Trophoblast cell (in vitro differentiated cells and primary cell): ENCODE measurements around the gene PNPO.
A peak's percentile ranks its signal among the peaks of the same experiment; 100 is the strongest.

ENCODE experiments used
- DNase-seq, 2 donors: peaks; one replicate each; pipeline ENCODE4 v3.0.0-alpha.2; 2016
- H2AFZ ChIP-seq: 2 replicates; pipeline ENCODE4 v1.6.1; 2013; ENCODE audit warnings: low read length, moderate library complexity, mild to moderate bottlenecking; ENCODE audit not compliant: insufficient read depth, poor library complexity
- H2AK5ac ChIP-seq: 2 replicates; pipeline ENCODE4 v1.6.1; 2013; ENCODE audit warnings: mild to moderate bottlenecking, low read length
- H2BK120ac ChIP-seq: 2 replicates; pipeline ENCODE4 v1.6.1; 2013; ENCODE audit warnings: low read length, mild to moderate bottlenecking, moderate library complexity; ENCODE audit not compliant: insufficient read depth, poor library complexity
- H2BK12ac ChIP-seq: 2 replicates; pipeline ENCODE4 v1.6.1; 2013; ENCODE audit warnings: mild to moderate bottlenecking, low read length, moderate library complexity
- H2BK5ac ChIP-seq: 2 replicates; pipeline ENCODE4 v1.6.1; 2013; ENCODE audit warnings: low read length, low read depth, moderate library complexity, mild to moderate bottlenecking; ENCODE audit not compliant: poor library complexity
- H3K14ac ChIP-seq: 2 replicates; pipeline ENCODE4 v1.6.1; 2013; ENCODE audit warnings: mild to moderate bottlenecking, low read length
- H3K18ac ChIP-seq: 2 replicates; pipeline ENCODE4 v1.6.1; 2013; ENCODE audit warnings: mild to moderate bottlenecking, low read length
- H3K23ac ChIP-seq: 2 replicates; pipeline ENCODE4 v1.6.1; 2013; ENCODE audit warnings: low read length
- H3K27ac ChIP-seq: 2 replicates; pipeline ENCODE4 v1.5.1; 2013; ENCODE audit warnings: low read depth, mild to moderate bottlenecking, inconsistent platforms, low read length, moderate library complexity
- H3K27me3 ChIP-seq: 2 replicates; pipeline ENCODE4 v1.6.1; 2013; ENCODE audit warnings: inconsistent platforms, mild to moderate bottlenecking, low read length, moderate library complexity; ENCODE audit not compliant: insufficient read depth
- H3K36me3 ChIP-seq, 2 experiments: 1 replicate in 1 of 2; 2 replicates in 1 of 2; pipeline ENCODE4 v1.6.1; 2013; ENCODE audit warnings: low read length in 2 of 2, mild to moderate bottlenecking in 2 of 2, moderate library complexity in 1 of 2; ENCODE audit not compliant: insufficient read depth in 2 of 2, control insufficient read depth in 1 of 2
- H3K4ac ChIP-seq: 2 replicates; pipeline ENCODE4 v1.6.1; 2013; ENCODE audit warnings: low read depth, mild to moderate bottlenecking, low read length, moderate library complexity
- H3K4me1 ChIP-seq, 2 experiments: 1 replicate in 1 of 2; 2 replicates in 1 of 2; pipeline ENCODE4 v1.6.1; 2013; ENCODE audit warnings: low read length in 2 of 2, mild to moderate bottlenecking in 2 of 2, moderate library complexity in 1 of 2; ENCODE audit not compliant: insufficient read depth in 2 of 2, control insufficient read depth in 1 of 2
- H3K4me2 ChIP-seq: 2 replicates; pipeline ENCODE4 v1.6.1; 2013; ENCODE audit warnings: inconsistent platforms, mild to moderate bottlenecking, low read length, moderate library complexity
- H3K4me3 ChIP-seq: 2 replicates; pipeline ENCODE4 v1.5.1; 2013; ENCODE audit warnings: mild to moderate bottlenecking, low read depth, low read length, inconsistent platforms
- H3K79me1 ChIP-seq: one replicate; pipeline ENCODE4 v1.6.1; 2013; ENCODE audit warnings: low read length
- H3K79me2 ChIP-seq: 2 replicates; pipeline ENCODE4 v1.6.1; 2013; ENCODE audit warnings: low read length, mild to moderate bottlenecking; ENCODE audit not compliant: control insufficient read depth, insufficient read depth, poor library complexity
- H3K9ac ChIP-seq: 2 replicates; pipeline ENCODE4 v1.6.1; 2013; ENCODE audit warnings: mild to moderate bottlenecking, low read length
- H3K9me3 ChIP-seq: 2 replicates; pipeline ENCODE4 v1.6.1; 2013; ENCODE audit warnings: low read depth, mild to moderate bottlenecking, control low read depth, inconsistent platforms, low read length; ENCODE audit not compliant: insufficient read depth
- H4K12ac ChIP-seq: 2 replicates; pipeline ENCODE4 v1.6.1; 2013; ENCODE audit warnings: low read depth, mild to moderate bottlenecking, low read length, moderate library complexity
- H4K8ac ChIP-seq: 2 replicates; pipeline ENCODE4 v1.6.1; 2013; ENCODE audit warnings: low read depth, mild to moderate bottlenecking, low read length, moderate library complexity
- H4K91ac ChIP-seq: one replicate; pipeline ENCODE4 v1.6.1; 2013; ENCODE audit warnings: low read depth, mild to moderate bottlenecking, low read length, moderate library complexity
- WGBS: extraction: QIAGEN DNeasy Blood & Tissue Kit; methylation state at CpG from one replicate; pipeline ENCODE4 v1.1.7; 2013; ENCODE audit warnings: missing lambda C conversion rate; ENCODE audit not compliant: insufficient read length, insufficient coverage; ENCODE audit errors: extremely low coverage; 5-methylcytosine and 5-hydroxymethylcytosine counted together

The PNPO gene

GRCh38 chr17:47966079-47966519, 24.7 kb downstream of the PNPO start:
- H3K27me3 ChIP-seq, result no peaks in the 10 kb centered on the region
- DNase-seq, result no peak
- H3K27ac ChIP-seq, result no peak overlapping the region
- no peaks in the 10 kb centered on the region for H3K9me3 ChIP-seq
- H3K23ac ChIP-seq, result no peak overlapping the region
- H2BK12ac ChIP-seq, result no peak overlapping the region
- no peak overlapping the region for H2AFZ ChIP-seq
- peaks cover 7 to 9% of the 10 kb centered on the region in 2 experiments for H3K4me1 ChIP-seq
- no peak overlapping the region for H3K9ac ChIP-seq
- H3K4ac ChIP-seq, result no peak overlapping the region
- H3K4me3 ChIP-seq, result no peak overlapping the region
- no CpG with 5 or more reads among the region's 1 CpG for WGBS
- H4K8ac ChIP-seq, result no peak overlapping the region
- no peak overlapping the region for H4K91ac ChIP-seq
- H2BK5ac ChIP-seq, result no peak overlapping the region
- no peak overlapping the region for H2BK120ac ChIP-seq
- H3K79me2 ChIP-seq, result peaks cover under 1% of the 10 kb centered on the region
- H3K14ac ChIP-seq, result no peak overlapping the region
- H3K4me2 ChIP-seq, result no peak overlapping the region
- no peak overlapping the region for H4K12ac ChIP-seq
- no peak overlapping the region for H3K18ac ChIP-seq
- H2AK5ac ChIP-seq, result no peak overlapping the region
- H3K79me1 ChIP-seq, result peaks cover 2% of the 10 kb centered on the region
- H3K36me3 ChIP-seq, result no peaks in the 10 kb centered on the region

GRCh38 chr17:47967607-47968252, 26.4 kb downstream of the PNPO start:
- no peak overlapping the region for H2AFZ ChIP-seq
- H3K79me2 ChIP-seq, result peaks cover 4% of the 10 kb centered on the region
- H4K91ac ChIP-seq, result peak overlapping the region; percentile 15
- DNase-seq, result peak; percentile 16 to 78
- H2BK12ac ChIP-seq, result peak overlapping the region; percentile 6
- H3K4ac ChIP-seq, result no peak overlapping the region
- no peak overlapping the region for H3K9ac ChIP-seq
- no peak overlapping the region for H4K8ac ChIP-seq
- H3K23ac ChIP-seq, result no peak overlapping the region
- H3K79me1 ChIP-seq, result peaks cover 4% of the 10 kb centered on the region
- H4K12ac ChIP-seq, result no peak overlapping the region
- H3K9me3 ChIP-seq, result no peaks in the 10 kb centered on the region
- H3K36me3 ChIP-seq, result no peaks in the 10 kb centered on the region
- H3K4me3 ChIP-seq, result no peak overlapping the region
- no peak overlapping the region for H2BK120ac ChIP-seq
- H3K14ac ChIP-seq, result no peak overlapping the region
- no peak overlapping the region for H3K4me2 ChIP-seq
- no CpG with 5 or more reads among the region's 5 CpGs for WGBS
- peaks cover 9 to 14% of the 10 kb centered on the region in 2 experiments for H3K4me1 ChIP-seq
- no peaks in the 10 kb centered on the region for H3K27me3 ChIP-seq
- H2AK5ac ChIP-seq, result no peak overlapping the region
- H2BK5ac ChIP-seq, result no peak overlapping the region
- no peak overlapping the region for H3K18ac ChIP-seq
- no peak overlapping the region for H3K27ac ChIP-seq

GRCh38 chr17:47968836-47969235, 27.5 kb downstream of the PNPO start:
- Histone ChIP-seq H3K27me3 (no peaks in the 10 kb centered on the region), H3K27ac (no peak overlapping the region), H3K9ac (no peak overlapping the region), H3K4ac (no peak overlapping the region), H2AK5ac (no peak overlapping the region), H3K18ac (no peak overlapping the region), H3K79me2 (peaks cover 4% of the 10 kb centered on the region), H4K8ac (no peak overlapping the region), H3K23ac (no peak overlapping the region), H3K14ac (no peak overlapping the region), H3K79me1 (peaks cover 4% of the 10 kb centered on the region), H4K91ac (no peak overlapping the region), H3K4me1 (peaks cover 9 to 14% of the 10 kb centered on the region in 2 experiments), H3K4me2 (no peak overlapping the region), H2BK5ac (no peak overlapping the region), H2AFZ (no peak overlapping the region), H3K4me3 (no peak overlapping the region), H2BK120ac (no peak overlapping the region), H4K12ac (no peak overlapping the region), H2BK12ac (no peak overlapping the region), H3K9me3 (no peaks in the 10 kb centered on the region), H3K36me3 (peaks cover 3 to 5% of the 10 kb centered on the region in 2 experiments)
- no CpG with 5 or more reads among the region's 5 CpGs for WGBS
- DNase-seq, result no peak

GRCh38 chr17:47969930-47970724, 28.8 kb downstream of the PNPO start:
- Histone ChIP-seq H4K12ac (no peak overlapping the region), H3K36me3 (peaks cover 10 to 15% of the 10 kb centered on the region in 2 experiments), H3K79me2 (peaks cover 4% of the 10 kb centered on the region), H3K9me3 (no peaks in the 10 kb centered on the region), H3K14ac (no peak overlapping the region), H3K79me1 (peaks cover 4% of the 10 kb centered on the region), H2AK5ac (peak overlapping the region; percentile 32), H3K27ac (no peak overlapping the region), H3K18ac (no peak overlapping the region), H3K27me3 (no peaks in the 10 kb centered on the region), H2AFZ (peak overlapping the region; percentile 47), H4K8ac (peak overlapping the region; percentile 63), H2BK5ac (no peak overlapping the region), H3K9ac (no peak overlapping the region), H3K4ac (no peak overlapping the region), H3K4me2 (peak overlapping the region; percentile 51), H3K23ac (no peak overlapping the region), H3K4me3 (no peak overlapping the region), H3K4me1 (peaks cover 9 to 14% of the 10 kb centered on the region in 2 experiments), H2BK120ac (peak overlapping the region; percentile 1), H4K91ac (peak overlapping the region; percentile 7), H2BK12ac (no peak overlapping the region)
- no peak for DNase-seq
- no CpG with 5 or more reads among the region's 15 CpGs for WGBS
